Measurements from ENCODE around the gene AXL. TPM values are rescaled to one million over a fixed set of nuclear protein-coding genes. Genes with fewer than 3 reads are reported as not detected.

AXL gene
- total and polyA plus RNA-seq, 5 experiments from 2014 or later: 0.11 to 0.21 TPM; not detected in 3

DNA sequence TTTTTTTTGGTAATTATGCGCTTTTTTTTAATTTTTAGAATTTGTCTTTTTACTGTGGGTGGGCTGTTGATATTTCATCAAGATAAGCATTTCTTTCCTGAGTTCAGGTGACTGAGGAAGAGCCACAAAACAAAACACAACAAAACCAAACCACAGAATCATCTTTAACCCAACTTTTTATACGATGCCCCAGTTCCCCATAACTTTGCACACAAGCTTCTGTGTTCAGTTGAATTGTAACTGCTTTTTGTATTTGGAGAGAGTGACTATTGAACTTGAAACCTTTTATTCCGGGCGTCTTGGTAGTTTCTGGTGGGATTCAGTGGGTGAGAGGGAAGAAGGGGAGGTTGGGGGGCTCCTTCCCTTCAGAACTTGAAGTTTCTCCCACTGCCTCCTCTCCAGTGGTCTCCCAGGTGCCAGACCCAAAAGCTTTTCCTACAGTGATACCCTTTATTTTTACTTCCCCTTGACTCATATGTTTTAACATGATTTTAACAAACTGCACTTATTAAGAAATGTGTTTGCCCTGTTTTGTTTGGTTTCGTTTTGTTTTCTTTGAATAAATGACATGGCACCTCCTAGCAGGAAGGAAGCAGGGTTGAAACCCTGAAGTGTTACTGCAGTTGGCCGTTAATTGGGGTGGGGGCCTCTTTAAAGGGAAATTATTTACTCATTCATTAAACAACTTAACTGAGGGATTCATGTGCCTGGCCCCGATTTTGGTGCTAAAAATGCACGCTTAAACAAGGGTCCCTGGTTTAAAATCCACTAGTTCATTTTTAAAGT lies 88.3 kb downstream of the AXL start:
- DNase-seq (peak in 4 of 10 donors; percentile 39 to 79 (median 75)), ATAC-seq (peak; percentile 26 to 35)
- peak overlapping the region; percentile 94 to 100 (median 99) for H3K27ac Mint-ChIP-seq
- peaks cover 0 to 3% (median 0%) of the 10 kb centered on the region in 5 donors for H3K27me3 Mint-ChIP-seq
- no peaks in the 10 kb centered on the region for H3K9me3 Mint-ChIP-seq
- peaks cover 41 to 97% (median 95%) of the 10 kb centered on the region in 4 donors for H3K4me1 Mint-ChIP-seq
- peaks cover 0 to 54% (median 21%) of the 10 kb centered on the region in 3 donors for H3K36me3 Mint-ChIP-seq
- POLR2A ChIA-PET: interaction anchor here (0.6 to 11.3 kb wide), 11 partner anchors 8 to 105 kb away, joined by 3 to 300 read pairs (median 11); partner anchors contain the start of genes B9D2, HNRNPUL1 and TGFB1
- H3K4me3 Mint-ChIP-seq: peak overlapping the region; percentile 68 to 99 (median 96)

DNA sequence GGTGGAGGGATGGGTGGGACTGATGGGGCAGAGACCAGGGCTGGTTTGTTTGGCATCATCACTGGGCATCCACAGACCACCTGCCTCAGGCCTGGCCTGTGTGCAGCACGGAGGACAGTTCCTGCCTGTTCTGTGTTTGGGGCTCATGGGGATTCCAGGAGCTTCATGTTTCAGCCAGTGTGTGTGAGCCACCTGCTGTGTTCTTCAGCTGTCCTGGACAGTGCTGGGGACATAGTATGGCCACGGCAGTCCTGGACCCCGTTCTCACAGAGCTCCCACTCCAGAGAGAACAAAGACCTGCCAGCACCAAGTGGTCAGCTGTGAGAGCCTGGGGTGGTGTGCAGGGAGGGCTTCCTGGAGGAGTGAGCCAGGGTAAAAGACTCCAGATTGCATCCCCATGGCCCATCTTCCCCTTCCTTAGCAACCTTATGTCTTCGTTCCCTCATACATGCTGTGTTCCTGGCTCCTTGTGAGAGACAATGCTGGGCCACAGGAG lies 89.0 kb downstream of the AXL start:
- peak; percentile 1 to 3 for ATAC-seq
- Mint-ChIP-seq H3K27ac (peak overlapping the region; percentile 94 to 100 (median 99)), H3K9me3 (no peaks in the 10 kb centered on the region), H3K4me3 (peak overlapping the region; percentile 93 to 99 (median 97)), H3K27me3 (peaks cover 0 to 3% (median 0%) of the 10 kb centered on the region in 5 donors), H3K4me1 (peaks cover 36 to 95% (median 93%) of the 10 kb centered on the region in 4 donors), H3K36me3 (peaks cover 0 to 54% (median 17%) of the 10 kb centered on the region in 3 donors)
- DNase-seq: no peak
- POLR2A ChIA-PET: interaction anchor here (0.6 to 11.3 kb wide), 11 partner anchors 9 to 501 kb away, joined by 3 to 300 read pairs (median 11); partner anchors contain the start of genes B9D2, HNRNPUL1 and TGFB1

DNA sequence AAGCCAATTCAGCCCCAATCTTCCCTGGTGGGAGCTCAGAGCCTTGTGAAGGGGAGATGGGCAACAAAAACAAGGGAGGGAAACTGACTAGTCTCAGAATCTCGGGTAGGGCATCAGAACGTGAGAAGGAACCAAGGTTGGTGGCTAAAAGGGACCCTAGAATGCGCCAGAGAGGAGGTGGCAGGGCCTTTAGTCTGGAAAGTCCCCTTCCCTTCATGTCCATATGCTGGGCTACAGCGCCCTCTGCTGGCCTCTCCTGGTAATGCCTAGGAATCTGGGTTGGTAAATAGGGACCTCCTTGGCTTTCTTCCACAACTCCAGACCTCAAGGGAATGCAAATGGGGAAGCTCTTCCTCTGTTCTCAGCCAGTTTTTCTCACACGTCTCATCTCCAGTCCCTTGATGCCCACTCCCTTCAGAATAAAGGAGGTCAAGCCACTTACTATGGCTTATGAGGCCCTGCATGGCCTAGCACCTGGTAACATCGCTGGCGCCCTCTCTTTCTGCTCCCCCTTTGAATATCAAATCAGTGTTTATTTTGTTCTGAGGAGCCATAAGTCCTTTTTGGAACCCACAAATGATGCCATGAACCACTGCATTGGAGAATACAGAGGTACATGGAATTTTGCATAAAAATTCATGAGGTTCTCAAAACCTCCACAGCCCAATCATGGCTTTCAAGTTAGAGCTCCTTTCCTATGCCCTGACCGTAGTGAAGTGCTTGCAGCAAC lies 89.6 kb downstream of the AXL start:
- peaks cover 40 to 96% (median 93%) of the 10 kb centered on the region in 4 donors for H3K4me1 Mint-ChIP-seq
- peaks cover 0 to 3% (median 0%) of the 10 kb centered on the region in 5 donors for H3K27me3 Mint-ChIP-seq
- ATAC-seq: peak; percentile 56 to 63
- peak overlapping the region; percentile 94 to 100 (median 99) for H3K27ac Mint-ChIP-seq
- POLR2A ChIA-PET: interaction anchor here (0.6 to 11.3 kb wide), 18 partner anchors 10 to 560 kb away, joined by 3 to 300 read pairs (median 4); partner anchors contain the start of genes B9D2, HNRNPUL1 and TGFB1
- DNase-seq: peak; percentile 85 to 99 (median 91)
- peak overlapping the region; percentile 93 to 99 (median 97) for H3K4me3 Mint-ChIP-seq
- peaks cover 5 to 54% (median 21%) of the 10 kb centered on the region in 3 donors for H3K36me3 Mint-ChIP-seq
- no peaks in the 10 kb centered on the region for H3K9me3 Mint-ChIP-seq

- ATAC-seq (peak in 1 of 2 donors; percentile 0), DNase-seq (no peak)
- Mint-ChIP-seq H3K9me3 (no peaks in the 10 kb centered on the region), H3K4me3 (peak overlapping the region; percentile 93 to 99 (median 97)), H3K4me1 (peaks cover 35 to 92% (median 89%) of the 10 kb centered on the region in 4 donors), H3K36me3 (peaks cover 5 to 54% (median 14%) of the 10 kb centered on the region in 3 donors), H3K27me3 (peaks cover 0 to 3% (median 0%) of the 10 kb centered on the region in 5 donors), H3K27ac (peak overlapping the region; percentile 94 to 100 (median 99))
- POLR2A ChIA-PET: interaction anchor here (0.6 to 11.3 kb wide), 23 partner anchors 8 to 561 kb away, joined by 3 to 300 read pairs (median 6); partner anchors contain the start of genes B9D2, DMAC2, HNRNPUL1 and TGFB1
Measured at GRCh38 chr19:41309180-41310032, 90.4 kb downstream of the AXL start.

DNA sequence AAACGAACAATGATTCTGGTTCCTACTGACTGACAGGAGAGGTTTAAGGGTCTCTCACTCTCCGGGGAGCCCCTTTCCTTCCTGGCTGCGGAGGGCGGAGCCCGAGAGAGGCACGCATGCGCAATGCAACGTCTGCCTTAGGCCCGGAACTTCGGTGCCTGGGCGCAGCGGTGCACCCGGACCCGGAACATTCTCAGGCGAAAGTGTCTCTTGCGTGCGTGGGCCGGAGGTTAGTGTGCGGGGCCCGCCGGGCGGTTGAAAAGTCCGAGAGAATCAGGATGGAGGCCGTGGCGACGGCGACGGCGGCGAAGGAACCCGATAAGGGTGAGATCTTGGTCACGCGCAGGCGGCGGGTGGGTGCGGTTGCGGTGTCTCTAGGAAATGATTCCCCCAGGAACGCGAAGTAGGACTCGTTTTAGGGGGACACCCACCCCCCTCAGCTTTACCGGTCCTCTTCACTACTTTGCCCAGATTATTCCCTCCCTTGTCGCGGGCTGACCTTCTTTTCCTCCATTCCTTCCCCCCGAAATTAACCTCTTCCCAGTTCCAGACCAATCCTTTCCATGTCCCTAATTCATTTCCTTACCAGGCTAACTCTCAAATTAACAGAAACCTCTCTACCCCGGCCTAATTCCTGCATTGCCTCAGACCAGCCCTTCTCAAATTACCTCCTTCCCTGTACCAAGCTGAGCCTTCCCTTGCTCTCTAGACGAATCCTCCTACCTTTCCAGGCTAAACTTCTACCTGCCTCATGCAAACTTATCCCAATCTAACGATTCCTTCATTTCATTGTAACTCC lies 91.2 kb downstream of the AXL start, which contains the start of gene CCDC97:
Gene CCDC97 (plus strand): TSS at position 140 of the 799 bp plus-strand sequence. CDS start 139 bp downstream, at position 279.
- Mint-ChIP-seq H3K4me3 (peak within 1 kb of the TSS; percentile 93 to 99 (median 97)), H3K9me3 (no peaks in the 10 kb centered on the region), H3K27me3 (peaks cover 0 to 3% (median 0%) of the 10 kb centered on the region in 5 donors), H3K36me3 (peaks cover 5 to 48% (median 12%) of the 10 kb centered on the region in 3 donors), H3K27ac (peak within 1 kb of the TSS; percentile 94 to 100 (median 99)), H3K4me1 (peaks cover 34 to 85% (median 82%) of the 10 kb centered on the region in 4 donors)
- peak; percentile 82 to 97 (median 90) for DNase-seq
- ATAC-seq: peak; percentile 67 to 69
- POLR2A ChIA-PET: interaction anchor here (0.5 to 11.3 kb wide), 14 partner anchors 8 to 239 kb away, joined by 3 to 300 read pairs (median 7); partner anchors contain the start of genes B9D2, DMAC2, HNRNPUL1 and TGFB1

- POLR2A ChIA-PET: interaction anchor here (1.3 to 11.3 kb wide), 5 partner anchors 9 to 47 kb away, joined by 6 to 300 read pairs (median 8); partner anchors contain the start of genes HNRNPUL1 and TGFB1
- Mint-ChIP-seq H3K4me1 (peaks cover 35 to 80% (median 74%) of the 10 kb centered on the region in 4 donors), H3K4me3 (peak overlapping the region; percentile 51 to 99 (median 96)), H3K36me3 (peaks cover 5 to 44% (median 10%) of the 10 kb centered on the region in 3 donors), H3K27ac (peak overlapping the region in 6 of 10 donors; percentile 62 to 99 (median 96)), H3K9me3 (no peaks in the 10 kb centered on the region), H3K27me3 (peaks cover 0 to 3% (median 0%) of the 10 kb centered on the region in 5 donors)
- ATAC-seq: no peak
- DNase-seq: no peak
Measured at GRCh38 chr19:41311072-41311471, 92.0 kb downstream of the AXL start.

Other genes with a start within 250 kb of the AXL start
- not detected for gene CYP2B6, start 227.9 kb upstream of the AXL start, total RNA-seq
- not detected for gene CYP2B6, start 227.9 kb upstream of the AXL start, polyA plus RNA-seq
- gene CYP2A13, start 130.8 kb upstream of the AXL start, total RNA-seq: not detected
- gene CYP2A13, start 130.8 kb upstream of the AXL start, polyA plus RNA-seq: not detected
- not detected for gene CYP2F1, start 104.8 kb upstream of the AXL start, total RNA-seq
- under 1 TPM in 1 of 3 donors, not detected in 2; 0.19 TPM for gene CYP2F1, start 104.8 kb upstream of the AXL start, polyA plus RNA-seq
- gene CYP2S1, start 26.0 kb upstream of the AXL start, total RNA-seq: not detected
- not detected for gene CYP2S1, start 26.0 kb upstream of the AXL start, polyA plus RNA-seq
- 100 to 1,000 TPM; 262 to 280 TPM for gene HNRNPUL1, start 45.1 kb downstream of the AXL start, total RNA-seq
- 10 to 100 TPM; 40.7 to 67.6 (median 46.1) TPM for gene HNRNPUL1, start 45.1 kb downstream of the AXL start, polyA plus RNA-seq
- 10 to 100 TPM; 46.6 to 49.1 TPM for gene CCDC97, start 90.9 kb downstream of the AXL start, total RNA-seq
- 10 to 100 TPM; 15.6 to 25.0 (median 24.6) TPM for gene CCDC97, start 90.9 kb downstream of the AXL start, polyA plus RNA-seq
- gene TGFB1, start 134.7 kb downstream of the AXL start, total RNA-seq: 10 to 100 TPM; 83.6 to 85.6 TPM
- gene TGFB1, start 134.7 kb downstream of the AXL start, polyA plus RNA-seq: 10 to 100 TPM; 30.5 to 45.4 (median 34.5) TPM
- gene B9D2, start 144.9 kb downstream of the AXL start, total RNA-seq: 10 to 100 TPM; 15.0 to 17.3 TPM
- gene B9D2, start 144.9 kb downstream of the AXL start, polyA plus RNA-seq: 10 to 100 TPM; 12.6 to 20.9 (median 19.8) TPM
- 1 to 10 TPM; 9.9 TPM for gene TMEM91, start 157.3 kb downstream of the AXL start, total RNA-seq
- gene TMEM91, start 157.3 kb downstream of the AXL start, polyA plus RNA-seq: 1 to 10 TPM; 3.6 to 8.3 (median 5.0) TPM
- gene EXOSC5, start 178.1 kb downstream of the AXL start, total RNA-seq: 10 to 100 TPM; 18.3 to 22.9 TPM
- 10 to 100 TPM; 69.0 to 88.0 (median 84.8) TPM for gene EXOSC5, start 178.1 kb downstream of the AXL start, polyA plus RNA-seq
- gene BCKDHA, start 178.6 kb downstream of the AXL start, total RNA-seq: 10 to 100 TPM; 15.9 to 18.7 TPM
- gene BCKDHA, start 178.6 kb downstream of the AXL start, polyA plus RNA-seq: 10 to 100 TPM; 51.8 to 67.3 (median 53.8) TPM
- gene B3GNT8, start 208.2 kb downstream of the AXL start, total RNA-seq: under 1 TPM; 0.39 to 0.41 TPM
- 1 to 10 TPM in 1 of 3 donors, under 1 TPM in 2; 0.33 to 1.1 (median 0.89) TPM for gene B3GNT8, start 208.2 kb downstream of the AXL start, polyA plus RNA-seq
- 10 to 100 TPM; 26.2 to 28.7 TPM for gene DMAC2, start 220.7 kb downstream of the AXL start, total RNA-seq
- 10 to 100 TPM; 50.6 to 53.7 (median 52.4) TPM for gene DMAC2, start 220.7 kb downstream of the AXL start, polyA plus RNA-seq
- gene ERICH4, start 223.9 kb downstream of the AXL start, total RNA-seq: not detected
- gene ERICH4, start 223.9 kb downstream of the AXL start, polyA plus RNA-seq: not detected